CD4-positive, alpha-beta T cell treated with Interleukin-6 for 4 hours (primary cell): Measurements from ENCODE around the gene KIF15.

ENCODE experiments used
- DNase-seq: peaks from one replicate; pipeline ENCODE4 v3.0.0-alpha.2; 2020; ENCODE audit warnings: mixed read lengths

The KIF15 gene

DNA sequence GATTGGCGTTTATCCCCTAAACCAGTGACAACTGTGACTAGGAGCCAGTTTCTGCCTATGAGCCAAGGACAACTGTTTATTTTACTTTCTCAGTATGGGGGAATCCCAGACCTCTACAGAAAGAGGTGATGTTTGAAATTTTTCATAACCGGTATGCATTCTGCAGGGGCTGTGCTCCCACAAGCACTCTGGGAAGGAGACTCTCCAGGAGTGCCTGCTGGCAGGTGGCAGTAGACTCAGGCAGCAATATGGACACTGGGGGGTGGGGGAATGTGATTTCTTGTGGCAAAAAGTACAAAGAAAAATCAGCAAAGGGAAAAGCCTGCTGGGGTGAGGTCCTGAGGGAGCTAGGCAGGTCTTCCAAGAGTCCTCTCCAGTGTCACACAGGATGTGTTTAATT, 118.7 kb downstream of the KIF15 start:
- DNase-seq = no peak

DNA sequence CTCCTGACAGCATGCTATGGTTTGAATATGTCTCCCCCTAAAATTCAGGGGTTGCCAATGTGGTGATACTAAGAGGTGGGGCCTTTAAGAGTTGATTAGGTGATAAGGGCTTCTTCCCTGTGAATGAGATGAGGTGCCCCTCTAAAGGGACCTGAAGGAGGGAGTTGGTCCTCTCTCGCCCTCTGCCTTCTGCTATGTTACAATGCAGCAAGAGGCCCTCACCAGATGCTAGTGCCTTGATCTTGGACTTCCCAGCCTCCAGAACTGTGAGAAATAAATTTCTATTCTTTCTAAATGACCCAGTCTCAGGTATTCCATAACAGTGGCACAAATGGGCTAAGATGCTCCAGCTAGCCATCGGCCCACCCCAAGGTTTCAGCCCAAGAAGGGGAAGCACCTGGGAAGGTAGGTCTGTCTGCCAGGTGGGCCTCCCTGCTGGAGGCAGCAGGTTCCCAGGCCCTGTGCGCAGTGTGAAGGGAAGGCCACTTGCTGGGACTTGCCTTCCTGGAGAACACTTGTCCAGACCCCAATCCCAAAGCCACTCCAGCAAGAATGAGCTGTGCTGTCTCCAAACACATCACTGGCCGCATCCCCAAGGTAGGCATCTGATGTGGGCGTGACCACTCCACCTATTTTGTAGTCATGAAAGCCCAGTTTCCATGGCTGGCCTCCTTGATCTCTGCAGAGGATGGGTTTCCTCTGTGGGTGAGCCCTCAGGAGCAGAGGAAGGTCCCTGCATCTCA, 121.8 kb downstream of the KIF15 start:
- DNase-seq = no peak

DNA sequence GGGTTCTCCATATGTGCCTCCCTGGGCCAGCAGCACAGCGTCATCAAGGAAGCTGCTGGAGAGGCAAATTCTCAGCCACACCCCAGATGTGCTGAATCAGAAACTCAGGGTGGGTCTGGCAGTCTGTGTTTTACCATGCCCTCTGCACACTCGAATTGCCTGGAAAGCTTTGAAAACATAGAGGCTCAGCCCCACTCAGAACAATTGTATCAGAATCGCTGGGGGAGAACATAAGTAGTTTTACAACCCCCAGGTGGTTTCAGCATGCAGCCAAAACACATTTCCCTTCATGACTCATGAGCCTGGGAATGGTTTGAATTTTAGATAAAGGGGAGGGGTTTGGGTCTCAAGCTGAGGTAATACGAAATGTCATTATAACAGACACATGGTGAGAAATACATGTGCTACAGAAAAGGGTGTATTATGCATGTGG, 122.4 kb downstream of the KIF15 start:
- no peak for DNase-seq

DNA sequence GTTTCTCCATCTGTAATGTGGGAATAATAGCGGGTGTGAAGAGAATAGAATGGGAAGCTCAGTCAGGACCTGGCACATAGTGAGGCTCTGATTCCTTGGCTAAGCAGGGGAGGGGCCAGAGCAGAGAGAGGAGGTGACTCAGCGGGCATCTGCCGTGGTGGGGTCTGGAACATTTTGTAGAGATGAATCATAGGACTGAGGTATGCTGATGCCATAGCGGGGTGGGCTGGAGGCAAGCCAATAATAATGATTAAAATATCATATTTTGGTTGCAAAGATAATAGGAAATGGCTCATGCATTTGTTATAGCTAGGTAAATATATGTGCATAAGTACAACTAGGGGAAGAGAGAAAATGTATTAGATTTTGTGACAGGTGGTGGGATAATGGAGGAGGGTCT, 124.0 kb downstream of the KIF15 start:
- no peak for DNase-seq

- no peak for DNase-seq
Measured at GRCh38 chr3:44886561-44886960, 125.0 kb downstream of the KIF15 start.

- no peak for DNase-seq
Measured at GRCh38 chr3:44887101-44887500, 125.5 kb downstream of the KIF15 start.

GRCh38 chr3:44890258-44890657, 128.7 kb downstream of the KIF15 start:
- DNase-seq = no peak

GRCh38 chr3:44890852-44891251, 129.3 kb downstream of the KIF15 start:
- DNase-seq = no peak

DNA sequence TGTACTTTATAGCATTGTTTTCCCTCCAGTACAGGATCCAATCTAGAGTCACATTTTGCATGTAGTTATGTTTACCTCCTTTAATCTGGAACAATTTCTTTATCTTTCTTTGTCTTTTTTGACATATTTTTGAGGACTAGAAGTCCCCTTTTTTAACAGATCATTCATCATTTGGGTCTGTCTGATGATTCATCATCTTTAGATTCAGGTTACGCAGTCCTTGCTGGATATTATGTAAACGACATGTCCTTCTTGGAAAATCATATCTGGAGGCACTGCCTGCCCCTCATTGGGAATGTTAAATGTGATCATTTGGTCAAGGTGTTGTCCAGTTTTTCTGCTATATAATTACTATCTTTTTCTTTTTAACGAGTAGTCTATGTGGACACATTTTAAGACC, 131.1 kb downstream of the KIF15 start:
- no peak for DNase-seq

DNA sequence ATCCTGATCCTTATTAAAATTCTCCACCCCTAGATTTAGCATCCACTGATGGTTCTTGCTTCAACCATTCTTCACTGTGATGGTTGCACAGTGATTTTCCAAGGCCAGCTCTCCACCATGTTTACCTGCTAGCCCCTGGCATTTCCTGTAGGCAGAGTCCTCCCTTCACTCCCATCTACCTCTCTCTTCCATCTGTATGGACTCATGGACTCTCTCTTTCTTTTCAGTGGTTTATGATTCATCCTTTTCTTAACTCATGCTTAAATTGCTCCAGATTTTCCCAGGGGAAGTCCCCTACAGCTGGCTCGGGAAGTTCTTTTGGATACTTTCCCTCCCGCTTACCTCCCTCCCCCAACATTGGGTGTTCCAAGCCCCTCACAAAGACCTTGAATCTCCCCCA, 131.5 kb downstream of the KIF15 start:
- DNase-seq = no peak

- no peak for DNase-seq
Measured at GRCh38 chr3:44894485-44894884, 132.9 kb downstream of the KIF15 start.

DNA sequence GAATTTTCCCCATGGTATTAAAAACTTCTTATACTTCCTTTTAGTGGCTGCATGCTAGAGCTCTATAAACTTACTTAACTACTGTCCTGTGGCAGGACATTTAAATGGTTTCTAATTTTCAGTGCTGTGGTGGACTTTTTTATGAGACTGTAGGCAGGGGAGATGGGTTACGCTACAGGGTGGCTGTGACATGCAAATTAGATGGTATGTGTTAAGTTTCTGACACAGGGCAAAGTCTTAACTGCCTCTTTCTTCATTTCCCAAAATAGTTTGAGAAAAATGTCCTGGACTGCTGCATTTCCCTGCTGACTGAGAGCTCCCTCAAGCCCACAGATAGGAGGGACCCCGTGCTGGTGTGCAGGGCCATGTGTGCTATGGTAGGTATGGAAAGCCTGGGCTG, 134.8 kb downstream of the KIF15 start:
- no peak for DNase-seq

DNA sequence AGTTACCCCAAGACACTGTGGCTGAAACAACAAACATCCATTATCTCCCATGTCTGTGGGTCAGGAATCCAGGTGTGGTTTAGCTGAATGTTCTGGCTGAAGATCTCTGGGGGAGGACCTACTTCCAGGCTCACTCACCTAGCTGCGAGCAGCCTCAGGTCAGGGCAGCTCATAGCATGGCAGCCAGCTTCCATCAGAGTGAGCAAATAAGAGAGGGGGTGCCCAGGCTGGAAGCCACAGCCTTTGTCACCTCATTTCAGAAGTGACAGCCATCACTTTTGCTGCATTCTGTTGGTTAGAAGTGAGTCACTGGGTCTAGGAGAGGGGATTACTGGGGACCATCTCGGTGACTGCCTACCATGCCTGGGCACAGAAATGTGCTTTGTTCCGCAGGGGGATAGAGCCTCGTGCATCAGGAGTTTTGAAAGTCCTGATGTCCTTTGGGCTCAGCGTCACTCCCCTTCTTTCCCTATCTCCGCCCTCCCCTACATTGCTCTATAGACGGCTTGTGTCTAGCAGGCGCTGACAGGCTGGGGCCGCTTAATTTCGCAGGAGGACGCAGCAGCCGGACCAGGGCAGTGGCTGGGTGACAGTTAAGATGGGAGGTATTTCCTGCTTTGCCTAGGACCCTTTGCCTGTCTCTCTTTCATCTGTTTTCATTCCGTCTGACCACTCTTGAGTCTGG, 138.2 kb downstream of the KIF15 start:
- no peak for DNase-seq

- DNase-seq = no peak
Measured at GRCh38 chr3:44902628-44903027, 141.0 kb downstream of the KIF15 start.
